NCI-H226 (cell line): ENCODE measurements around the gene GUK1.
"Not testable (repeated sequence)": the region's sequence is repeated elsewhere in the genome, so short reads cannot be mapped to it uniquely, and the experiment has no call there.

Source experiments
- DNase-seq: peaks from one replicate; pipeline ENCODE4 v3.0.0-alpha.2; 2015

GUK1 gene

DNA sequence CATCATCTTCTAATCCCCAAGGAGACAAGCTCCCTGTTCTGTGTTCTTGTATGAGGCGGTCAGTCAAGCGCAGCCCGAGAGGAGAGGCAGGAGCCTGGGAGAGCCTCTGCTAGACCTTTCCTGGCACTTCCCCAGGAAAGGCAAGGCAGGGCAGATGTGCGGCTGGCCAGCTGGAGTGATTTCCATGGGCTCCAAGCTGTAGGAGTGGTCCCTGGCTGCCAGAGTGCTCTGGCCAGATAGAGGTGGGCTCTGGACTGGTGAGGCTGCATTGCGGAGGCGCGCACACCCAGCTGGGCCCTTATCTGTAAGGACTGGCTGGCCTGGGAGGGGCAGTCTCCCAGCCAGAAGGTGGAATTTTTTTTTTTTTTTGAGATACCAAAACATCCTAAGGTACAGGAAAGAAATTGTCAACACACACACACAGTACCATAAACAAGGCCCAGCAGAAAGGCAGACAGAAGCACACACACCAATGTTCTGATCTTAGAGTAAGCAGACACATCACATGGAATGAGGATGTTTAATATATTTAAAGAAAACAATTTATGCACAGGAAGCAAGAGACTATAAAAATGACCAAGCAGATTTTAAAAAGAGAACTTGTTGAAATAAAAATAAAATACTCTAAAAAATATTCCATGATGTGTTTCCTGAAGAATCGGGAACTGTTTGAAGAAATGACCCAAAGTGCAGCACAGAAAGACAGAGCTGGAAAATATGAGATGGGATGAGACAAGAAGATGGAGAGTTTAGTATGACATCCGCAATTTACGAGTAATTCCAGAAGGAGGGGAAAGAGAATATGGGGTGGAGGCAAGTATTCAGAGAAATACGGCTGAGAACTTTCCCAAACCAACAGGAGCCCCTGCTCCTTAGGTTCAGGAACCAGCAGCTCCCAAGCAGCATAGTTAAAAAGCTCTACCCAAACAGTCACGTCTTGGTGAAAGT is 38.9 kb downstream of the GUK1 start:
- DNase-seq = no peak

DNA sequence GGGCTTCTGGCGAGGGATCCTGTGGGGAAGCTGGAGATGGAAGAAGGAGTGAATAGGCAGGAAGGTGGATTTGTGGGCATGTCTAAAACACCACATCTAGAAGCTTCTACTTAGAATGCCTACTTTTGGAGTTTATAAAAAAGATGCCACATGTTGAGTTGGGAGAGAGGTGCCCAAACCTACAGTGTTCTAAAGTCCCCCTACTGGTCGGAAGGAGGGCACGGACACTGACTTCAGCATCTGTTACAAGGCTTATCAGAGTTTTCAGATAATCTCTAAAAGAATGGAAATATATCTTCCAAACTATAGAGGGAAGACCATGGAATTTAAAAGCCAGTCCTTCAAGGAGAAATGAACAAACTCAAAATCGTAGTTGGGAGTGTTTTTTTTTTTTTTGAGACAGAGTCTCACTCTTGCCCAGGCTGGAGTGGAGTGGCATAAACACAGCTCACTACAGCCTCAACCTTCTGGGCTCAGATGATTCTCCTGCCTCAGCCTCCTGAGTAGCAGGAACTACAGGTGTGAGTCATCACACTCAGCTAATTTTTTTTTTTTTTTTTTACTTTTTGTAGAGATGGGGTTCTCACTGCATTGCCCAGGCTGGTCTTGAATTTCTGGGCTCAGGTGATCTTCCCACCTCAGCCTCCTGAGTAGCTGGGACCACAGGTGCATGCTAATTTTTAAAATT is 40.3 kb downstream of the GUK1 start:
- DNase-seq = no peak

GRCh38 chr1:228180959-228181644 is 41.0 kb downstream of the GUK1 start:
- no peak for DNase-seq

GRCh38 chr1:228181645-228182034 is 41.6 kb downstream of the GUK1 start:
- DNase-seq = no peak

DNA sequence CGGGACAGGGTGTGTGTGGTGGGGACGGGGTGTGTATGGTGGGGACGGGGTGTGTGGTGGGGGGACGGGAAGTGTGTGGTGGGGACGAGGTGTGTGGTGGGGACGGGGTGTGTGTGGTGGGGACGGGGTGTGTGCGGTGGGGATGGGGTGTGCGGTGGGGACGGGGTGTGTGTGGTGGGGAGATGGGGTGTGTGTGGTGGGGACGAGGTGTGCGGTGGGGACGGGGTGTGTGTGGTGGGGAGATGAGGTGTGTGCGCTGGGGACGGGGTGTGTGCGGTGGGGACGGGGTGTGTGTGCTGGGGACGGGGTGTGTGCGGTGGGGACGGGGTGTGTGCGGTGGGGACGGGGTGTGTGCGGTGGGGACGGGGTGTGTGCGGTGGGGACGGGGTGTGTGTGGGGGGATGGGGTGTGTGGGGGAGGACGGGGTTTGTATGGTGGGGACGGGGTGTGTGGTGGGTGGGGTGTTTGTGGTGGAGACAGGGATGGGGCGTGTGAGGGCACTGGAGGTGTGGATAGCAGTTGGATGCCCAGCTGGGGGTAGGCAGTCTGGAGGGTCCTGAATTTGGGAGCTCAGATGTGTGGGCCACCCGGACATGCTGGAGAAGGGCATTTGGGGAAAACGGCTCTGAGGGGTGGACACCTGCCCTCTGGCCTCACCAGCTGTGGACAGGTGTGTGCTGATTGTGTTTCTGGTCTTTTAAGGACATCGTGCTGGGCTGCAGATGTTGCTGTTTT is 42.4 kb downstream of the GUK1 start:
- no peak for DNase-seq

- no peak for DNase-seq
Measured at GRCh38 chr1:228184152-228184551, 44.1 kb downstream of the GUK1 start.

- DNase-seq = no peak
Measured at GRCh38 chr1:228185641-228185965, 45.5 kb downstream of the GUK1 start.

DNA sequence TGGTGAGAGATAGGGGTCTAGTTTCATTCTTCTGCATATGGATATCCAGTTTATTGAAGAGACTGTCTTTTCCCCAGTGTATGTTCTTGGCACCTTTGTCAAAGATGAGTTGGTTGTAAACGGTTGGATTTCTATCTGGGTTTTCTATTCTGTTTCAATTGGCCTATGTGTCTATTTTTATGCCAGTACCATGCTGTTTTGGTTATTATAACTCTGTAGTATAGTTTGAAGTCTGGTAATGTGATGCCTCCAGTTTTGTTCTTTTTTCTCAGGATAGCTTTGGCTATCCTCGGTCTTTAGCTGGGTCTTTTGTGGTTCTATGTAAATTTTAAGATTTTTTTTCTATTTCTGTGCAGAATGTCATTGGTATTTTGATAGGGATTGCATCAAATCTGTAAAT is 48.2 kb downstream of the GUK1 start:
- not testable (repeated sequence) for DNase-seq

DNA sequence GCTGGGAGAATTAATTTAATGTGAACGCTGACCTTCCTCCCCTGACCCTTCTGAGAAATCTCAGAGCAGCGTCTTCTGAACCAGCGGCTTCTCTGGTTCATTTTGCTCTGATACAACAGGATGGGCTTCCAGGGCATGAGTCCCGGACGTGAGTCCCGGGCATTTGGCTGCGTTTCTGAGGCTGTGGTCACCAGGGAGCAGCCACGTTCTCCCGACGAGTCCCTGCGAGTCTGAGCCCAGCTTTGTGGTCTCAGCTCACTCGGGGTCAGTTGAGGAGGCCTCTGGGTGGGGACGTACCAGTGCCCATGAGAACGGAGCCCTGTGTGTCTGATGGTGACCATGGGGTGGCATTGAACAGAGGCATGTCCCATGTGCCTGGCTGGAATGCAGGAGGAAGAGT is 50.1 kb downstream of the GUK1 start:
- no peak for DNase-seq

DNA sequence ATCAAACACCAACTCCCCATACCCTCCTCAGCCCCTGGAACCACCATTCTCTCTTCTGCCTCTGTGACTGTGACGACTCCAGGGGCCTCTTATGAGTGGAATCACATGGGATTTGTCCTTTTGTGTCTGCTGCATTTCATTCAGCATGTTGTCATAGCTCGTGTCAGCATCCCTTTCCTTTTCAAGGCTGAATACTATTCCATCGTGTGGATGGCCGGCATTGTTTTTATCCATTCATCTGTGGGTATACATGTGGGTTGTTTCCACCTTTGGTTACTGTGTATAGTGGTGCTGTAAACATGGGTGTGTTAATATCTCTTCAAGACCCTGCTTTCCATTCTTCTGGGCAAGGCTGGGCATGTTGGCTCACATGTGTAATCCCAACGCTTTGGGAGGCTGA is 50.7 kb downstream of the GUK1 start:
- DNase-seq = no peak

DNA sequence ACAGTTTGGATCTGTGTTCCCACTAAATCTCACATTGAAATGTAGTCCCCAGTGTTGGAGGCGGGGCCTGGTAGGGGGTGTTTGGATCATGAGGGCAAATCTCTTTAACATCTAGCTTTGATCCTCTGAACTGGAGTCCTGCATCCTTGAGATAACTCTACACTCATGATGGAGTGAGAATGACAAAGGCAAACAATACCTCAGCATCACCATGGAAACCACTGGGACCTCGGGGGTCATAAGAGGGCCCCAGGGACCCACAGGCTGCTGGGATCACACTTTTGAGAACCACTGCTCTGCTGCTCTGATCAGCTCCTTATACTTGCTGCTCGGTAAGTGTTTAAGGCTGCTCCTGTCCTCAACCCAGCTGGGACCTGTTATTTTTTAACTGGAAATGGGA is 54.4 kb downstream of the GUK1 start:
- no peak for DNase-seq

- DNase-seq = no peak
Measured at GRCh38 chr1:228194921-228195812, 55.1 kb downstream of the GUK1 start.

- DNase-seq = no peak
Measured at GRCh38 chr1:228197555-228198147, 57.6 kb downstream of the GUK1 start.
